ENCODE results near the gene SLC25A25.
"Not testable (repeated sequence)": the region's sequence is repeated elsewhere in the genome, so short reads cannot be mapped to it uniquely, and the experiment has no call there.

DNA sequence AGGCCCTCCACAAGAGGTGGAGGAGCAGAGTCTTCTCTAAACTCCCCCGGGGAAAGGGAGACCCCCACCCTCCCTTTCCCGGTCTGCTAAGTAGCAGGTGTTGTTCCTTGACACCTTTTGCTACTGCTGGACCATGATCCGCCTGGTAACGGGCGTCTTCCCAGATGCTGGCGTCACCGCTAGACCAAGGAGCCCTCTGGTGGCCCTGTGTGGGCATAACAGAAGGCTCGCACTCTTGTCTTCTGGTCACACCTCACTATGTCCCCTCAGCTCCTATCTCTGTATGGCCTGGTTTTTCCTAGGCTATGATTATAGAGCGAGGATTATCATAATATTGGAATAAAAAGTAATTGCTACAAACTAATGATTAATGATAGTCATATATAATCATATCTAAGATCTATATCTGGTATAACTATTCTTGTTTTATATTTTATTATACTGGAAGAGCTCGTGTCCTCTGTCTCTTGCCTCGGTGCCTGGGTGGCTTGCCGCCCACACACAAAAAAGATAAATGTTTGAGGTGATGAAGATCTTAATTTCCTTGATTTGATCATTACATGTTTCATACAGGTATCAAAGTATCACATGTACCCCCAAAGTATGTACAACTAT is 62.1 kb downstream of the SLC25A25 start:
- TF ChIP-seq, protein P1, sequence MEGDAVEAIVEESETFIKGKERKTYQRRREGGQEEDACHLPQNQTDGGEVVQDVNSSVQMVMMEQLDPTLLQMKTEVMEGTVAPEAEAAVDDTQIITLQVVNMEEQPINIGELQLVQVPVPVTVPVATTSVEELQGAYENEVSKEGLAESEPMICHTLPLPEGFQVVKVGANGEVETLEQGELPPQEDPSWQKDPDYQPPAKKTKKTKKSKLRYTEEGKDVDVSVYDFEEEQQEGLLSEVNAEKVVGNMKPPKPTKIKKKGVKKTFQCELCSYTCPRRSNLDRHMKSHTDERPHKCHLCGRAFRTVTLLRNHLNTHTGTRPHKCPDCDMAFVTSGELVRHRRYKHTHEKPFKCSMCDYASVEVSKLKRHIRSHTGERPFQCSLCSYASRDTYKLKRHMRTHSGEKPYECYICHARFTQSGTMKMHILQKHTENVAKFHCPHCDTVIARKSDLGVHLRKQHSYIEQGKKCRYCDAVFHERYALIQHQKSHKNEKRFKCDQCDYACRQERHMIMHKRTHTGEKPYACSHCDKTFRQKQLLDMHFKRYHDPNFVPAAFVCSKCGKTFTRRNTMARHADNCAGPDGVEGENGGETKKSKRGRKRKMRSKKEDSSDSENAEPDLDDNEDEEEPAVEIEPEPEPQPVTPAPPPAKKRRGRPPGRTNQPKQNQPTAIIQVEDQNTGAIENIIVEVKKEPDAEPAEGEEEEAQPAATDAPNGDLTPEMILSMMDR (IDR thresholded peaks at IDR 0.05), result peak in 3 of 7 experiments; percentile 33 to 55 (median 36)
- TF ChIP-seq POLR2AphosphoS5, POLR2A, EP300 (IDR thresholded peaks at IDR 0.05): not testable (repeated sequence)
